ENCODE results near the gene MED27. TPM values are rescaled to one million over a fixed set of nuclear protein-coding genes. Genes with fewer than 3 reads are reported as not detected.

The MED27 gene
- total and polyA plus RNA-seq, 2 of the 8 experiments (the other 6 are each of a cell fraction or from before 2014, with no cell fraction given) = 29.9 to 56.5 TPM

DNA sequence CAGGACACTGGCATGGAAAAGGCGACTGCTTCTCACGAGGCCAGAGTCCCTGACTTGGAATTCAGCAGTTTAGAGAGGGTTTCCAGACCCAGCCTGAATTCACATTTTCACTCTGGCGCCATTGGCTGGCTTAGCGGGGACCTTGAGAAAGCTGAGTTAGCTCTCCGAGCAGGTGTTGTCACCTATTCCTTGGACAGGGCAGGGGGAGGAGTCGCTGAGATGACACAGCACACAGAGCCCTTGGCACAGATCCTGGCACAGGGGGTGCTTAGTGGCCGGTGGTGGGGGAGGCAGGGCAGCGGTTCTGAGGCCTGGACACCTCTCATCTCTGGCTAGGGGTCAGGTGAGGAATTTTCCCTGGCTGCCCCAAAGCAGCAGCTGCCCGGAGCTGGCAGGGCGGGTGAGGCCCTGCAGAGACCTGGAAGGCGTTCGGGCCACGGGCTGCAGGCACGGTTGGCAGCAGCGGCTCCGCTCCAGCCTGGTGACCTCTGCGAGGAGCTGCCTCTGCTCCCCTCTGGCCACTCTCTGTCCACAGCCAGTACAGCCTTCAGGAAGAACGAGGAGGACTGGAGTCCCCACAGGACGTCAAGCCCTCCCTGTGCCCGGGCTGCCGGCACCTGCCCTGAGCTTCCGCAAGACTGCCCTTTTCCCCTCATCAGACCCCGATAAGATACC, 267.4 kb downstream of the MED27 start (continued):
- TF ChIP-seq CTBP2 (IDR thresholded peaks at IDR 0.05; ENCODE audit: borderline replicate concordance, insufficient read depth, insufficient read length, low read length) (no peak), SP1 (IDR thresholded peaks at IDR 0.05; ENCODE audit: low read depth, low read length) (no peak)
